ENCODE results near the gene AUTS2.

DNA sequence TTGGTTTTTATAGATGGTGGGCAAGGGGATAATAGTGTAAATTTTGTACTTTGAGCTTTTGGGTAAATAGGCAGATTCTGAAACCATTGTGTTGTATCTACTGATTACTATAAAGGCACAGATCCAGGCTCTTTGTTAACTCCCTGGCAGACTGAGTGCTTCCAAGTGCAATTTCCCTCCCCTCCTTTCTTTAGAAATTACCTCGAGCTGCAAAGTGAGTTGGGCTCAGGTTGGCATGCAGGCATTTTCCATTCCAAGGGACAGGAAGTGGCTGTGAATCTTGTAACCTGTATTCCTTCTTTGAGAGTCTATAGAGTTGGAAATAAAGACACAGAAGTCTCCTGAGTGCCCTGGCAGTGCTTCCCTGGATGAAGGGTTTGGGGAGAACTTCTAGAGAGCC lies 1039.5 kb downstream of the AUTS2 start:
- TF ChIP-seq, protein P1, sequence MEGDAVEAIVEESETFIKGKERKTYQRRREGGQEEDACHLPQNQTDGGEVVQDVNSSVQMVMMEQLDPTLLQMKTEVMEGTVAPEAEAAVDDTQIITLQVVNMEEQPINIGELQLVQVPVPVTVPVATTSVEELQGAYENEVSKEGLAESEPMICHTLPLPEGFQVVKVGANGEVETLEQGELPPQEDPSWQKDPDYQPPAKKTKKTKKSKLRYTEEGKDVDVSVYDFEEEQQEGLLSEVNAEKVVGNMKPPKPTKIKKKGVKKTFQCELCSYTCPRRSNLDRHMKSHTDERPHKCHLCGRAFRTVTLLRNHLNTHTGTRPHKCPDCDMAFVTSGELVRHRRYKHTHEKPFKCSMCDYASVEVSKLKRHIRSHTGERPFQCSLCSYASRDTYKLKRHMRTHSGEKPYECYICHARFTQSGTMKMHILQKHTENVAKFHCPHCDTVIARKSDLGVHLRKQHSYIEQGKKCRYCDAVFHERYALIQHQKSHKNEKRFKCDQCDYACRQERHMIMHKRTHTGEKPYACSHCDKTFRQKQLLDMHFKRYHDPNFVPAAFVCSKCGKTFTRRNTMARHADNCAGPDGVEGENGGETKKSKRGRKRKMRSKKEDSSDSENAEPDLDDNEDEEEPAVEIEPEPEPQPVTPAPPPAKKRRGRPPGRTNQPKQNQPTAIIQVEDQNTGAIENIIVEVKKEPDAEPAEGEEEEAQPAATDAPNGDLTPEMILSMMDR (IDR thresholded peaks at IDR 0.05; ENCODE audit: poor library complexity, severe bottlenecking), result no peak
- TF ChIP-seq EZH2 (IDR thresholded peaks at IDR 0.05; ENCODE audit: borderline replicate concordance, insufficient read depth, low read length, poor library complexity, severe bottlenecking), result no peak
- no peak for TF ChIP-seq EP300 (conservative IDR thresholded peaks at IDR 0.05; ENCODE audit: poor library complexity, severe bottlenecking)
- no peak for TF ChIP-seq TAF1 (IDR thresholded peaks at IDR 0.05; ENCODE audit: low read depth)
- no peak for TF ChIP-seq POLR2AphosphoS5 (IDR thresholded peaks at IDR 0.05)
- TF ChIP-seq RAD21 (conservative IDR thresholded peaks at IDR 0.05), result no peak
- no peak for TF ChIP-seq REST (IDR thresholded peaks at IDR 0.05; ENCODE audit: borderline replicate concordance)
- no peak for TF ChIP-seq SMC3 (conservative IDR thresholded peaks at IDR 0.05; ENCODE audit: poor library complexity)
